SKM-1 (cell line): ENCODE data around the gene FOXRED1.
"Not testable (repeated sequence)": the region's sequence is repeated elsewhere in the genome, so short reads cannot be mapped to it uniquely, and the experiment has no call there.

Source experiments
- DNase-seq: peaks from one replicate; lab custom pipeline; 2025; ENCODE audit not compliant: unreplicated experiment; lab: John Stamatoyannopoulos, UW

Gene FOXRED1

GRCh38 chr11:126268708-126269579, at the start of gene FOXRED1, which contains the start of gene SRPRA:
Gene FOXRED1, plus strand, starts transcription at chr11:126269154. Its CDS starts 53 bp downstream, at chr11:126269207.
Gene SRPRA, minus strand, starts transcription at chr11:126268895. Its CDS starts 91 bp downstream, at chr11:126268804.
- DNase-seq: peak; percentile 96

- no peak for DNase-seq
These were observed 49.4 kb upstream of the FOXRED1 start for GRCh38 chr11:126219547-126219946.

- DNase-seq: no peak
These were observed 44.2 kb upstream of the FOXRED1 start for GRCh38 chr11:126224647-126225294.

GRCh38 chr11:126225295-126225665, 43.7 kb upstream of the FOXRED1 start:
- no peak for DNase-seq

- DNase-seq: no peak
These were observed 42.4 kb upstream of the FOXRED1 start for GRCh38 chr11:126226334-126227084.

- DNase-seq: no peak
These were observed 39.0 kb upstream of the FOXRED1 start for GRCh38 chr11:126229858-126230540.

GRCh38 chr11:126231725-126232459, 37.1 kb upstream of the FOXRED1 start:
- no peak for DNase-seq

GRCh38 chr11:126232683-126233082, 36.3 kb upstream of the FOXRED1 start:
- DNase-seq: no peak

GRCh38 chr11:126233391-126233790, 35.6 kb upstream of the FOXRED1 start:
- no peak for DNase-seq

GRCh38 chr11:126246636-126247035, 22.3 kb upstream of the FOXRED1 start:
- DNase-seq: no peak

- no peak for DNase-seq
These were observed 15.7 kb upstream of the FOXRED1 start for GRCh38 chr11:126253265-126253664.

GRCh38 chr11:126254819-126255218, 14.1 kb upstream of the FOXRED1 start:
- no peak for DNase-seq

GRCh38 chr11:126255507-126255906, 13.4 kb upstream of the FOXRED1 start:
- not testable (repeated sequence) for DNase-seq

- no peak for DNase-seq
These were observed 12.7 kb upstream of the FOXRED1 start for GRCh38 chr11:126256216-126256615.

GRCh38 chr11:126257144-126257543, 11.8 kb upstream of the FOXRED1 start:
- DNase-seq: no peak

GRCh38 chr11:126257764-126258163, 11.2 kb upstream of the FOXRED1 start:
- no peak for DNase-seq

GRCh38 chr11:126262216-126262615, 6.7 kb upstream of the FOXRED1 start:
- no peak for DNase-seq

- no peak for DNase-seq
These were observed 5.5 kb upstream of the FOXRED1 start for GRCh38 chr11:126263489-126263888.

- DNase-seq: no peak
These were observed 3.1 kb upstream of the FOXRED1 start for GRCh38 chr11:126265811-126266210.

GRCh38 chr11:126267650-126268049, 1.3 kb upstream of the FOXRED1 start:
- DNase-seq: no peak
